Spleen (tissue), 11 donors: Measurements from ENCODE around the gene KCNQ5. TPM values are rescaled to one million over a fixed set of nuclear protein-coding genes. Genes with fewer than 3 reads are reported as not detected.

Source experiments
- DNase-seq: peaks from one replicate; pipeline ENCODE4 v3.0.0-alpha.2; 2020
- H3K27ac ChIP-seq, 8 donors: fragments of 200-600 bp; sonication (generic) in 7 of 8; 1 replicate in 4 of 8; 2 replicates in 4 of 8; pipeline versions ENCODE4 v1.5.0 to v1.8.0; 2016 to 2021; ENCODE audit warnings: inconsistent platforms in 4 of 8, mild to moderate bottlenecking in 4 of 8, moderate library complexity in 1 of 8
- H3K27me3 ChIP-seq, 7 donors: fragments of 200-600 bp; sonication (generic) in 6 of 7; replicated peaks in 1 of 7; 1 replicate in 4 of 7; 2 replicates in 3 of 7; pipeline versions ENCODE4 v1.5.0 to v1.8.0; 2016 to 2021; ENCODE audit warnings: inconsistent platforms in 3 of 7, mild to moderate bottlenecking in 1 of 7
- H3K36me3 ChIP-seq, 6 donors: fragments of 200-600 bp; sonication (generic) in 5 of 6; 1 replicate in 4 of 6; 2 replicates in 2 of 6; pipeline versions ENCODE4 v1.5.0 to v1.8.0; 2016 to 2021; ENCODE audit warnings: inconsistent platforms in 2 of 6
- H3K4me1 ChIP-seq, 6 donors: fragments of 200-600 bp; sonication (generic) in 5 of 6; 1 replicate in 3 of 6; 2 replicates in 3 of 6; pipeline versions ENCODE4 v1.5.0 to v1.8.0; 2016 to 2021; ENCODE audit warnings: inconsistent platforms in 3 of 6
- H3K4me3 ChIP-seq, 8 donors: fragments of 200-600 bp; sonication (generic) in 7 of 8; 1 replicate in 4 of 8; 2 replicates in 4 of 8; pipeline versions ENCODE4 v1.5.0 to v1.8.0; 2016 to 2021; ENCODE audit warnings: inconsistent platforms in 4 of 8, mild to moderate bottlenecking in 4 of 8, moderate library complexity in 2 of 8
- H3K9me3 ChIP-seq, 8 donors: fragments of 200-600 bp; sonication (generic) in 7 of 8; 1 replicate in 4 of 8; 2 replicates in 4 of 8; pipeline versions ENCODE4 v1.5.0 to v1.8.0; 2016 to 2021; ENCODE audit warnings: inconsistent platforms in 4 of 8
- CTCF ChIP-seq, 11 experiments: fragments of 200-600 bp in 7 of 11; fragments of 450-650 bp in 4 of 11; sonication (generic) in 4 of 11; IDR thresholded peaks in 8 of 11; conservative IDR thresholded peaks in 3 of 11; 1 replicate in 7 of 11; 2 replicates in 4 of 11; pipeline versions ENCODE4 v1.4.0 to v1.8.0; 2016 to 2021; ENCODE audit warnings: antibody characterized with exemption in 11 of 11, inconsistent platforms in 4 of 11, mild to moderate bottlenecking in 1 of 11
- POLR2A ChIP-seq, 3 donors: fragments of 450-650 bp; IDR thresholded peaks; one replicate each; pipeline ENCODE4 v1.5.1; 2017; ENCODE audit warnings: antibody characterized with exemption in 3 of 3, mild to moderate bottlenecking in 1 of 3
- POLR2AphosphoS5 ChIP-seq, 3 donors: sonication (generic); formaldehyde crosslinking; IDR thresholded peaks; one replicate each; pipeline ENCODE4 v1.5.1; 2017; ENCODE audit warnings: antibody characterized with exemption in 3 of 3
- WGBS, 5 donors: extraction: QIAGEN DNeasy Blood & Tissue Kit in 3 of 5; methylation state at CpG; one replicate each; pipeline versions ENCODE4 v1.1.5 to v1.1.7; 2013 to 2018; 5-methylcytosine and 5-hydroxymethylcytosine counted together
- intact Hi-C: fragments of 100-400 bp; cut with DNase I; formaldehyde crosslinking; loops from one replicate; pipeline ENCODE4 v1.15.0; 2023; ENCODE audit warnings: low total_unique reads
- polyA plus RNA-seq, 3 donors: library from polyadenylated mRNA; stranded (reverse); fragments of 200-250 nt; gene quantifications; one replicate each; pipeline ENCODE4 v1.2.1, GENCODE V29; 2013
- total RNA-seq, 7 donors: library from RNA; depleted of rRNA in 3 of 7; stranded (reverse); fragments of >200 nt in 3 of 7; fragmentation: NEBNext Ultra II Directional in 4 of 7; extraction: Animal tissue kit (Norgen Biotek cat#: 25700) in 4 of 7; gene quantifications; one replicate each; pipeline versions ENCODE4 v1.1.0 to v1.2.1, GENCODE V29; 2016 to 2021
- donor health status: healthy with polysubstance abuse.
- donor health status: DM: no; HTN: no; CAD: no; lungs with moderate emphysema.
- donor health status: DM: no; HTN: no; CAD: no.
- donor health status: Bipolar disorder and iron deficiency.
- donor health status: healthy.
- donor health status: DM: no; HTN: no; CAD: no.
- donor health status: DM: yes; HTN: yes; CAD: no.

Gene KCNQ5
- total and polyA plus RNA-seq, 10 donors: 1.3 to 8.7 (median 4.4) TPM

- H3K27ac ChIP-seq: no peak overlapping the region
- no peak for TF ChIP-seq POLR2A (IDR thresholded peaks at IDR 0.05)
- TF ChIP-seq POLR2AphosphoS5 (IDR thresholded peaks at IDR 0.05): no peak
- TF ChIP-seq CTCF (IDR thresholded peaks at IDR 0.05 in 8 of 11, conservative IDR thresholded peaks at IDR 0.05 in 3 of 11): no peak
- WGBS, 5 donors: 27 to 42% (median 31%) methylated on average over 2 of the region's 2 CpGs
- no peaks in the 10 kb centered on the region for H3K27me3 ChIP-seq
- intact Hi-C loops: no loop called here
- H3K4me3 ChIP-seq: no peak overlapping the region
- no peaks in the 10 kb centered on the region for H3K4me1 ChIP-seq
- no peaks in the 10 kb centered on the region for H3K9me3 ChIP-seq
- H3K36me3 ChIP-seq: peaks cover 0 to 8% (median 0%) of the 10 kb centered on the region in 6 donors
- no peak for DNase-seq
These were observed 425.9 kb downstream of the KCNQ5 start for GRCh38 chr6:73047801-73048200.

DNA sequence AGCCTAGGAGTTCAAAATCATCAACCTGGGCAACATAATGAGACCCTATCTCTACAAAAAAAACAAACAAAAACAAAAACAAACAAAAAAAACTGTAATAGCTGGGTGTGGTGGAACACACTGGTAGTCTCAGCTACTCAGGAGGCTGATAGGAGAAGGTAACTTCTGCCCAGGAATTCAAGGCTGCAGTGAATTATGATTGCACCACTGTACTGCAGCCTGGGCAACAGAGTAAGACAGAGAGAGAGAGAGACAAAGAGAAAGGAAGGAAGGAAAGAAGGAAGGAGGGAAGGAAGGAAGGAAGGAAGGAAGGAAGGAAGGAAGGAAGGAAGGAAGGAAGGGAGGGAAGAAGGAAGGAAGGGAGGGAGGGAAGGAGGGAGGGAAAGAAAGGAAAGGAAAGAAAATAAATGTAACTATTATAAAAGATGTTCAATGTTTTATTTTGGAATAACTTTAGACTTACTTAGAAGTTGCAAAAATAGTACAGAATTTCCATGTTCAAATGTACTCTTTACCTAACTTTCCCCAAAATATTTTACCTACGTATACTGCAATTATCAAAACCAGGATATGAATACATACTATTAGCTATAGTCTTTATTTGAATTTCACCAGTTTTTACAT is 428.2 kb downstream of the KCNQ5 start:
- DNase-seq: no peak
- WGBS, 5 donors: 92 to 100% (median 96%) methylated on average over 1 of the region's 1 CpG
- Histone ChIP-seq H3K4me1 (no peaks in the 10 kb centered on the region), H3K9me3 (no peaks in the 10 kb centered on the region), H3K27me3 (no peaks in the 10 kb centered on the region), H3K4me3 (no peak overlapping the region), H3K27ac (no peak overlapping the region), H3K36me3 (no peaks in the 10 kb centered on the region)
- intact Hi-C loops: no loop called here
- TF ChIP-seq POLR2A (IDR thresholded peaks at IDR 0.05) (no peak), CTCF (IDR thresholded peaks at IDR 0.05 in 8 of 11, conservative IDR thresholded peaks at IDR 0.05 in 3 of 11) (no peak), POLR2AphosphoS5 (IDR thresholded peaks at IDR 0.05) (no peak)

DNA sequence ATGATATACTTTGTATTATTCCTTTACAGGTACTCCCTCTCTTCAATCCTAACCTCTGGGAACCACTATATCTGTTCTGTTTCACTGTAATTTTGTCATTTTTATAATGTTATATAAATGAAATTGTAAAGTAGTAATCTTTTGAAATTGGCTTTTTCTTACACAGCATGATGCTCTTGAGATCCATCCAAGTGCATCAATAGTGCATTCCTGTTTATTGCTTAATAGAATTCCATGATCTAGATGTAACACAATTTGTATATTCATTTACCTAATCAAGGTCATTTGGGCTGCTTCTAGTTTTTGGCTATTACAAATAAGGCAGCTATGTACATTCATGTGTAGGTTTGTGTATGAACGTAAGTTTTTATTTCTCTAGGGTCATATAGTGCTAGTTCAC is 428.8 kb downstream of the KCNQ5 start:
- WGBS, 5 donors: 85 to 97% (median 92%) methylated on average over 1 of the region's 1 CpG
- TF ChIP-seq CTCF (IDR thresholded peaks at IDR 0.05 in 8 of 11, conservative IDR thresholded peaks at IDR 0.05 in 3 of 11) (no peak), POLR2A (IDR thresholded peaks at IDR 0.05) (no peak), POLR2AphosphoS5 (IDR thresholded peaks at IDR 0.05) (no peak)
- Histone ChIP-seq H3K27me3 (no peaks in the 10 kb centered on the region), H3K27ac (no peak overlapping the region), H3K9me3 (no peaks in the 10 kb centered on the region), H3K36me3 (no peaks in the 10 kb centered on the region), H3K4me3 (no peak overlapping the region), H3K4me1 (no peaks in the 10 kb centered on the region)
- DNase-seq: no peak
- intact Hi-C loops: no loop called here

DNA sequence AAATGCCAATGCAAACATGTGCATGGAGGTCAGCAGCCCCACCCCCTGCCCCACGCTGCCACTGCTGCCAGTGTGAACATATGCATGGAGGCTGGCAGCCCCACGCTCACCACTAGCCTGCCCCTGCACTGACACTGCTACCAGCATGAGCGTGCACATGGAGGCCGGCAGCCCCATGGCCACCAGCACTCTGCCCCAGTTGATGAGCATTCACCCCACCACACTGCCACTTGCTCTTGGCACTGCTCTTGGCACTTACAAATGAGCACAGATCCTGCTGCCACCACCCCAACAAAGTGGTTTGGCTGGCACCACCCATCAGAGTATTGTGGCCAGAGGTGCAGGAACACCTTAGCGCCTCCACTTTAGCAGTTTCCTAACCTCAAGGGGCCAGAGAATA is 429.3 kb downstream of the KCNQ5 start:
- intact Hi-C loops: no loop called here
- Histone ChIP-seq H3K4me3 (no peak overlapping the region), H3K9me3 (no peaks in the 10 kb centered on the region), H3K4me1 (no peaks in the 10 kb centered on the region), H3K36me3 (no peaks in the 10 kb centered on the region), H3K27me3 (no peaks in the 10 kb centered on the region), H3K27ac (no peak overlapping the region)
- WGBS, 5 donors: 77 to 96% (median 86%) methylated on average over 2 to 5 of the region's 5 CpGs
- no peak for TF ChIP-seq POLR2AphosphoS5 (IDR thresholded peaks at IDR 0.05)
- TF ChIP-seq CTCF (IDR thresholded peaks at IDR 0.05 in 8 of 11, conservative IDR thresholded peaks at IDR 0.05 in 3 of 11): no peak
- no peak for TF ChIP-seq POLR2A (IDR thresholded peaks at IDR 0.05)
- DNase-seq: no peak
